GM21576 (cell line): Measurements from ENCODE around the gene SNAPIN.

Source experiments
- ATAC-seq: cut with Tn5 transposase; IDR thresholded peaks from one replicate; pipeline ENCODE4 v1.9.1; 2021; ENCODE audit warnings: mild to moderate bottlenecking, moderate library complexity; ENCODE audit not compliant: unreplicated experiment

SNAPIN gene

DNA sequence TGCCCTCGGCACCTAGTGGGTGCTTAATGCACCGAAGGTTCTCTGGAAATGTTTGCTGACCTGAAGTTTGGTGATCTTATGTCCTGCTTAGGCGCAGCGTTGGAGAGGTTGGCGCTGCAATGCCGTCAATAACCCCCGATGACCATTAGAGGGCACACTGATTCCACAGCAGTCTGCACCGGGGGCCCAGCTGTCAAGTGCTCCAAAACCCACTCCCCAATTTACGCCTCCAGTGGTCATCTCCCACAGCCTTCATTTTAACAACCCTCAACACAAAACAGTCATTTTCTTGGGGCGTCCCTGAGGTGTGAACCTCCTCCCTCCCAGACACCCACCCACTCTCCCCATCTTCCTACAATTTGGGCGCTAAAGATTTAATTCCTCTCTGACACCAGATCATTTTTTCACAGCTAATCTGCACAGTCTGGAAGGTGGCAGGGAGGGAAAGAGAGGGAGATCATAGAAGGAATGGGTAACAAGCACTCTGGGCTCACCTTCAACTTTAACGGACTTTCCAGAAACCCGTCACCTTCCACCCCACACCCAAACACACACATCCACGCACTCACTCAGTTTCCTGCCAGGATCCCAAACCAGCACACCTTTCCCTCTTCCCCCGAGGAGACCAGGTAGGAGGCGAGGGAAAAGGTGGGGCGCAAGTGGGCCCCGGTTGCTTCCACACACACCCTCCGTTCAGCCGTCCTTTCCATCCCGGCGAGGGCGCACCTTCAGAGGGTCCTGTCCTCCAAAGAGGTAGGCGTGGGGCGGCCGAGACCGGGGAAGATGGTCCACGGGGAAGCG is 19.4 kb downstream of the SNAPIN start:
- no peak for ATAC-seq

- ATAC-seq, result no peak
Measured at GRCh38 chr1:153678519-153679336, 20.2 kb downstream of the SNAPIN start, which contains the start of gene NPR1. Gene NPR1 (plus strand): TSS chr1:153678688. CDS start chr1:153679109, 421 bp downstream.

DNA sequence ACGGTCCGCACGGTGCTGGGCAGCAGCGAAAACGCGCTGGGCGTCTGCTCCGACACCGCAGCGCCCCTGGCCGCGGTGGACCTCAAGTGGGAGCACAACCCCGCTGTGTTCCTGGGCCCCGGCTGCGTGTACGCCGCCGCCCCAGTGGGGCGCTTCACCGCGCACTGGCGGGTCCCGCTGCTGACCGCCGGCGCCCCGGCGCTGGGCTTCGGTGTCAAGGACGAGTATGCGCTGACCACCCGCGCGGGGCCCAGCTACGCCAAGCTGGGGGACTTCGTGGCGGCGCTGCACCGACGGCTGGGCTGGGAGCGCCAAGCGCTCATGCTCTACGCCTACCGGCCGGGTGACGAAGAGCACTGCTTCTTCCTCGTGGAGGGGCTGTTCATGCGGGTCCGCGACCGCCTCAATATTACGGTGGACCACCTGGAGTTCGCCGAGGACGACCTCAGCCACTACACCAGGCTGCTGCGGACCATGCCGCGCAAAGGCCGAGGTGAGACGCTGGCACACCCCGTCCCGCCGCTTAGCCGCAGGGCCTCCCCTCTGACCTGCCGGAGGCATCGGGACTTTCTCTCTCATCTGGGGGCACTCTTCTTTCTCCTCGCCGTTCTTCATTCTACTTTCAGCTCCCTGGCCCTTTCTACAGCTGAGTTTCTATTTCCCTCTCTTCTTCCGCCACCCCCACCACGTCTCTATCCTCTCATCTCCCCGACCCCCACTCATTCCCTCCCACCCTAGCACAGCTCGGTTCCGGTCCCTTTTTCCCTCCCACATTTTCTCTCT is 21.0 kb downstream of the SNAPIN start:
- no peak for ATAC-seq

GRCh38 chr1:153680120-153680403 is 21.6 kb downstream of the SNAPIN start:
- ATAC-seq, result no peak

GRCh38 chr1:153682730-153683129 is 24.2 kb downstream of the SNAPIN start:
- ATAC-seq, result no peak

- no peak for ATAC-seq
Measured at GRCh38 chr1:153683854-153684253, 25.4 kb downstream of the SNAPIN start.

- no peak for ATAC-seq
Measured at GRCh38 chr1:153684892-153685291, 26.4 kb downstream of the SNAPIN start.

DNA sequence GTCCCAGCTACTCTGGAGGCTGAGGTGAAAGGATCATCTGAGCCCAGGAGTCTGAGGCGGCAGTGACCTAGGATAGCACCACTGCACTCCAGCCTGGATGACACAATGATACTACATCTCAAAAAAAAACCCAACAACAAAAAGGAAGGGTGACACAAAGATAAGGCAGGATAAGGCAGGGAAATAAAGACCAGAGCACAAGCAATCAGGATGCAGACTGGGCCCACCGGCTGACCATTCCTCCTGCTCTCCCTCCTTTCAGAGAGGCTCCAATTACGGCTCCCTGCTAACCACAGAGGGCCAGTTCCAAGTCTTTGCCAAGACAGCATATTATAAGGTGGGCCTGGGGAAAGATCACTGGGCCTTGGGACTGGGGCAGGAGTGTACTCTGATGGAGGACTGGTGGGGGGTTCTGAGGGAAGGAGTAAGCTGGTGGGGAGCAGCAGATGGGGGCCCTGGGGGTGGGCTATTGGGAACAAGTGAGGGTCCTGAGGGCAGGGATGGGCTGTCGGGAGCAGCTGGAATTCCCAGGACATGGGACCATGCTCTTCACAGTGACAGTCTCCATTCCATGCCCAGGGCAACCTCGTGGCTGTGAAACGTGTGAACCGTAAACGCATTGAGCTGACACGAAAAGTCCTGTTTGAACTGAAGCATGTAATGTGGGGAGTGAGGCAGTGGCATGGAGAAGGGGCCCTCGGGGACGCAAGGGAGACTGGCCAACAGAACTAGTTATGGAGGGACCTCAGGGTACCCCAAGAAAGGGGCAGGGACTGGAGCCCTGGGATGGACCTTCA is 27.2 kb downstream of the SNAPIN start:
- ATAC-seq, result no peak

- no peak for ATAC-seq
Measured at GRCh38 chr1:153687346-153688125, 29.0 kb downstream of the SNAPIN start.

- no peak for ATAC-seq
Measured at GRCh38 chr1:153688276-153688675, 29.8 kb downstream of the SNAPIN start.

DNA sequence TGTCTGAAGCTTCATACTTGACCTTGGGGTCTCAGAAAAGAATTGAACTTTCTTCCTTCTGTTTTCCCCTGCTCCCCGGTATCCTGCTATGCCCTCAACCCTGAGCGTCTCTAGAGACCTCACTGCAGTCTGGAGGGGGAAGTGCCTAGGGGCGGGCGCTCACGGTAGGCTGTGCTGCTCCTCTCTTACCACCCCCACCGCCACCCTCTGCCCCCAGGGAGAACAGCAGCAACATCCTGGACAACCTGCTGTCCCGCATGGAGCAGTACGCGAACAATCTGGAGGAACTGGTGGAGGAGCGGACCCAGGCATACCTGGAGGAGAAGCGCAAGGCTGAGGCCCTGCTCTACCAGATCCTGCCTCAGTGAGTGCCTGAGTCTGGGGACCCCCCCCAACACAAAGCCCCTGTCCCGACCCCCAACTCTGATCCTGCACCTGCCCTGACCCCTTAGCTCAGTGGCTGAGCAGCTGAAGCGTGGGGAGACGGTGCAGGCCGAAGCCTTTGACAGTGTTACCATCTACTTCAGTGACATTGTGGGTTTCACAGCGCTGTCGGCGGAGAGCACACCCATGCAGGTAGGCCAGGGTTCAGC is 30.3 kb downstream of the SNAPIN start:
- ATAC-seq, result no peak

DNA sequence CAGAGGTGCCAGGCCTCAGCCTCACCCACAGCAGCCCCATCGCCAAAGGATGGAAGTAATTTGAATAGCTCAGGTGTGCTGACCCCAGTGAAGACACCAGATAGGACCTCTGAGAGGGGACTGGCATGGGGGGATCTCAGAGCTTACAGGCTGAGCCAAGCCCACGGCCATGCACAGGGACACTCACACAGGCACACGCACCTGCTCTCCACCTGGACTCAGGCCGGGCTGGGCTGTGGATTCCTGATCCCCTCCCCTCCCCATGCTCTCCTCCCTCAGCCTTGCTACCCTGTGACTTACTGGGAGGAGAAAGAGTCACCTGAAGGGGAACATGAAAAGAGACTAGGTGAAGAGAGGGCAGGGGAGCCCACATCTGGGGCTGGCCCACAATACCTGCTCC is 35.0 kb downstream of the SNAPIN start:
- no peak for ATAC-seq

GRCh38 chr1:153696741-153697140 is 38.2 kb downstream of the SNAPIN start:
- ATAC-seq, result no peak

DNA sequence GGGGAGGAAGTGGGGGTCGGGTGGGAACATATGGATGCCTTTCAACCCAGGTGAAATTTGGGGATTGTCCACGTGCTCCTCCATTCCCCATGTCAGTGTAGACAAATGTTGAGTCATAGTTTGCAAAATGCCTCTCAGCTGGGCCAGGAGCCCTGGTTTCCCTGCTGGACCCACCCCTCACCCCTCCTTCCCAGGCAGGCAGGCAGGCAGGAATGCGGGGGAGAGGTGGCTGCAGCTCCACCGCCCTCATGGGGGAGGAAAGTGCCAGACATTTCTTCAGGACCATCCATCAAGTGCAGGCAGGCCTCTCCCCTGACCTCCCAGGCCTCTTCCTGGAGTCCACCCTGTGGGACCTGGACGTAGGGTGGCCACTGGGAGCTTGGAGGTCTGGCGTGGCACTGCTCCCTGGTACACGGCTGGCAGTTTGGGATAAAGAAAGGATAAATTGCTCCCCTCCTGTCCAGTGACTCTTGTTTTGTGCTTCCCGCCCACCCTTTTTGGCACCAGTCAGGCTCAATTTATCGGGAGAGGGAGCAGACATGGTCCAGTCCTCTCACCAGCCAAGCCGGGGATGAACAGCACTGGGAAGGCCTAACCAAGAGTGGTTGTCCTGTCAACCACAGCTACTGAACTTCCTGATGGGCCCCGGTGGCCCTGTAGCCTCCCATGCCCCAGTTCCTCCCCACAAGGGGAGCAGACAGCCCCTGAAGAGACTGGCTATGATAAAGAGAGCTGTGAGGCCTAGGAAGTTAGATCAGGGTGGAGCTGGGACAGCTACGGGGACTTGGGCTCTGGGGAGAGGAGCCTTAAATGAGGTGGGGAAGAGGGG is 38.9 kb downstream of the SNAPIN start:
- ATAC-seq, result no peak

GRCh38 chr1:153698020-153698922 is 39.8 kb downstream of the SNAPIN start:
- ATAC-seq, result no peak

DNA sequence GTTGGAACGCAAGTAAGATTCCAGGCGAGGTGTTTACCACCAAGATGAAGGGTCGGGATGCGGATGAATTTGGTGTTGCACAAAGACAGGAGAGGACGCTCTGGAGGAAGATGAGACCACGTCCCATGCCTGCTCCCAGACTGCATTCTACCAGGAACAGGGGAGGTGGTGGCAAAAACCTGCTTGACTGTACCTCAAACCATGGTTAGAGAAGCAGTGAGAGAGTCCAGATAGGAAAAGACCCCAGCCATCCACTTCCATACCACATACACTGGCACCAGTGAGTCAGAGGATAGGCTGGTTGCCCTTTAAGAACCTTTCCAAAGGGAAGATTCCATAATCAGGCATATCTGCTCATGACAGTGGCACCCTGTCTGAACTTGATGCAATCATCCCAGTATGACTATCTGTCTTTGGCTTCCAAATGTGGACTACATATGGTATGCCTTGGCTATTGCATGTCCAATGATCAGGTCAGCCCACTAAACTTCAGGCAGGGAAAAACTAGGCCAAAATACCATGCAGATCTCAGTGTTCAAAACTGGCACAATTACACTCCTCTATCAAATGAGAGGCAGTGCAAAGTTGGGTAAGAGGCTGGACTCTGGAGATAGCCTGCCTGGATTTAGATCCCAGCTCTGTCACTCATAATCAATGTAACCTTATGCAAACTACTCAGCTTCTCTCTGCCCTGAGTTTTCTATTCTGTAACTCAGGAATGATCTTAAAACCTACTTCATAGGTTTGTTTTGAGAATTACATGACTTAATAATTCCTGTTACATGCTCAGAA is 40.6 kb downstream of the SNAPIN start:
- no peak for ATAC-seq

- ATAC-seq, result no peak
Measured at GRCh38 chr1:153699768-153700167, 41.3 kb downstream of the SNAPIN start.
